HK-2 (cell line): ENCODE measurements around the gene CCDC152.
"Not testable (repeated sequence)": the region's sequence is repeated elsewhere in the genome, so short reads cannot be mapped to it uniquely, and the experiment has no call there.

Experiments
- DNase-seq: peaks from one replicate; pipeline ENCODE4 v3.0.0-alpha.2; 2018; ENCODE audit not compliant: unreplicated experiment

CCDC152 gene

GRCh38 chr5:42812620-42813019 is 56.0 kb downstream of the CCDC152 start:
- no peak for DNase-seq

GRCh38 chr5:42813533-42813932 is 56.9 kb downstream of the CCDC152 start:
- no peak for DNase-seq

GRCh38 chr5:42816546-42816945 is 59.9 kb downstream of the CCDC152 start:
- DNase-seq, result not testable (repeated sequence)

- DNase-seq, result no peak
These were observed 63.1 kb downstream of the CCDC152 start for GRCh38 chr5:42819745-42820144.

- no peak for DNase-seq
These were observed 65.9 kb downstream of the CCDC152 start for GRCh38 chr5:42822548-42822947.

GRCh38 chr5:42824347-42824976 is 67.8 kb downstream of the CCDC152 start:
- DNase-seq, result no peak

- DNase-seq, result no peak
These were observed 69.0 kb downstream of the CCDC152 start for GRCh38 chr5:42825422-42826148.

- DNase-seq, result no peak
These were observed 70.3 kb downstream of the CCDC152 start for GRCh38 chr5:42826757-42827515.

- no peak for DNase-seq
These were observed 72.1 kb downstream of the CCDC152 start for GRCh38 chr5:42828671-42829070.

GRCh38 chr5:42830924-42831323 is 74.3 kb downstream of the CCDC152 start:
- DNase-seq, result no peak

GRCh38 chr5:42832060-42832459 is 75.4 kb downstream of the CCDC152 start:
- no peak for DNase-seq

- no peak for DNase-seq
These were observed 79.6 kb downstream of the CCDC152 start for GRCh38 chr5:42836070-42836769.

GRCh38 chr5:42837601-42838000 is 81.0 kb downstream of the CCDC152 start:
- no peak for DNase-seq

GRCh38 chr5:42839196-42839595 is 82.6 kb downstream of the CCDC152 start:
- no peak for DNase-seq

GRCh38 chr5:42840269-42840668 is 83.7 kb downstream of the CCDC152 start:
- DNase-seq, result no peak

GRCh38 chr5:42840842-42841567 is 84.4 kb downstream of the CCDC152 start:
- DNase-seq, result no peak

GRCh38 chr5:42842921-42843641 is 86.5 kb downstream of the CCDC152 start:
- no peak for DNase-seq

- no peak for DNase-seq
These were observed 87.2 kb downstream of the CCDC152 start for GRCh38 chr5:42843675-42844292.

- DNase-seq, result not testable (repeated sequence)
These were observed 87.8 kb downstream of the CCDC152 start for GRCh38 chr5:42844408-42844807.

- no peak for DNase-seq
These were observed 91.9 kb downstream of the CCDC152 start for GRCh38 chr5:42848545-42848944.
